Activated T-cell treated with anti-CD3 and anti-CD28 coated beads for 4 hours (primary cell): ENCODE results near the gene TAMALIN.

Experiments used
- DNase-seq: peaks from one replicate; pipeline ENCODE4 v3.0.0-alpha.2; 2020

The TAMALIN gene

DNA sequence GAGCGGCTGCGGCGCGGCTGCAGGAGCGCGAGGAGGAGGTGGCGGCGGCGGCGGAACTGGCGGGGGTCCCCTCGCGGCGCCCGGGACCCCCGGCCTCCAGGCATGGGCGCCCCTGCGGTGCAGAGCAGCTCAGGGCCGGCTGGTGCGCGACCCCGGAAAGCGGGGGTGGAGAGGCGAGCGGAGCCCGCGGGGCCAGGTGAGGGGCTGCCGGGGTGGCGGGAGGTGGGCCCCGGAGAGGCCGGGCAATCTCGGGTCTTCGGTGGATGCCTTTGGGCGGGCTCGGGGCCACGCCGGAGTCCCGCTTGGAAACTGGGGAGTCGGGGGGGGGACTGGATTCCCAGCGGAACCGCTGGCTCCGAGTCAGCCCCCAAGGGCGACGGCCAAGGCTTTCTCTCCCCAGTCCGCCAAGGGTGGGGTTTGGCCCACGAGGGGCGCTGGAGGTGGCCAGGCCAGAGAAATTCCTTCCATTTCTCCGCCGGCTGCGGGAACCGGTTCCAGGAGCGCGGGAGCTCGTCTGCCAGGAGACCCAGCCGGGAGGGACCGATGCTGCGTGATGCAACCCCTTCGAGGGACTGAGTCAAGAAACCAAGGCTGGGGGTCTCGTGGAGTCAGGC lies 30.6 kb downstream of the TAMALIN start:
- no peak for DNase-seq

DNA sequence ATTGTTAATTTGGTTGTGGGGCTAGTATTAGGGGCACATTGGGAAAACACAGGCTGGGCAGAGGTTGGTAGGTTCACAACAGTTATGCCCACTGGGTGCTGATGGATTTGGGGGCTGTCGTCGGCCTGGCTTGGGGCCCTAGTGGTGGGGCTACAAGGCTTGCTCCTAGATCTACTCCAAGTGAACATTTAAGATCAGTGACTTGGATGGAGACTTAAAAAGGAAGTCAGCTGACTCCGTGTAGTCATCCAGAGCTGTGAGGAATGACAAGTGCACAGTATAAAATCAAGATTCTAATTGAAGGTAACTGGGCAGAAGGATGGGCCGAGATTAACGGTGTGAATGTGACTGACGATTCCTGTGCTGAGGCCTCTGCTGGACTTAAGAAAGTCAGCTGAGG lies 31.7 kb downstream of the TAMALIN start:
- no peak for DNase-seq

DNA sequence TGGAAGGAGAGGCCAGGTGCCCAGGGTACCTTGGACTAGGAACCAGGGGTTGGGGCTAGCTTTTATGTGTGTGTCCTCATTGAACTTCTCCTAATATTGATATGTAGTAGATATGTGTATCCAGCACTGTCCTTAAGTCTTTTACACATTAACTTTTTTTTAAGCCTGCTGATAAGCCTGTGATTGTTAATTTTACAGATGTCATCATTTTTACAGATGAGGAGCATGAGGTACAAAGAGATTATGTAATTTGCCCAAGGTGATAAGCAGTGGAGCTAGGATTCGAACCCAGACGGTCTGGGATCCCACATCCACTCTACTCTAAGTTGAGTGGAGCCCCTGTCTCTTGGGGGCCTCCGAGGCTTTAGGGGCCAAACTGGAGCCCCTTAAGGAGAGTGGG lies 34.3 kb downstream of the TAMALIN start:
- DNase-seq = no peak

DNA sequence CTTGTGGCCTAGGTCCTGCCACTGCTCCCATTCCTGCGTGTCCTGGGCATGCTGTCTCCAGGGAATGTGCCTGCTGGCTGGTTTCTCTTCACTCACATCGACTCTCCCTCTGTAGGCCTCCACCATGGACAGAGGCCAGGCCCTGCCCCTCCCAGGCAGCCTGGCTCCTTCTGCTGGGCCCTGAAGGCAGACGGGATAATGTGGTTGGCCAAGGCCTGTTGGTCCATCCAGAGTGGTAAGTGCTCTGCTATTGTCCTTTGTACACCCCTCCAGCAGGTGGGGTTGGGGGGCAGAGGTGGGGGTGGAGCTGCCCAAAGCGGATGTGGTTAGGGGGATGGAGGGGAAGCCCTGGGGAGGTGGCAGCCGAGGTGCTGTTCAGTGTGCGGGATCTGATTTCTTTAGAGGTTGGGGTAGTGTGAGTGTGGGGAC lies 35.0 kb downstream of the TAMALIN start:
- DNase-seq = peak; percentile 40

DNA sequence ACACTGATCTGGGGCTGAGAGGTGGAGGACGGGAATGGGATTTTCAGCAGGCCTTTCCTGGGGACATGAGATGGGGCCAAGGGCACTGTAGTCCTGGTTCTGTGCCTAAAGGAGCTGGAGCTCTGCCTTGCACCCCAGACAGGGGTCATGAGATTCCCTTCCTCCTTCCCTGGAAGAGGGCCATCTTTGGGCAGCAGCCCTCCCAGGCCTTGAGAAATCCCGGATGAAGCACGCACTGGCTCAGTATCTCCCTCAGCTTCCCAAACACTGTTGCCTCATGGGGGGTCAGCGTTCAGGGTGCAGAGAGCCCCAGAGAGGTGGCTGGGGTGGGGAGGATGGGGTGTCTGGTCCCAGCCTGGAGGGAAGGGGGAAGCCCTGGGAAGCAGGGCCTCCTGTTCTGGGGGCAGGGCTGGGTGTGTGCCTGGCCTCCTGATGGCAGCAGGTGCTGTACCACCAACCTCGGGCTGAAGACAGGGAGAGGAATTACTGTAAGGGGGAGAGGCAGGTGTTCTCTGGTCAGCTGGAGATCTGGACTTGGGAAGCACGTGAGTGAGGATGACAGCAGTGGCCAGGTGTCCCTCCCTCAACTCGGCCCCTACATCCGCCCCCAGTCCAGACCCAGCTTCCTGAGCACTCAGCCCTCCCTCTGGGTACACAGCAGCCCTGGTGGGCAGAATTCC lies 36.1 kb downstream of the TAMALIN start:
- DNase-seq = no peak

DNA sequence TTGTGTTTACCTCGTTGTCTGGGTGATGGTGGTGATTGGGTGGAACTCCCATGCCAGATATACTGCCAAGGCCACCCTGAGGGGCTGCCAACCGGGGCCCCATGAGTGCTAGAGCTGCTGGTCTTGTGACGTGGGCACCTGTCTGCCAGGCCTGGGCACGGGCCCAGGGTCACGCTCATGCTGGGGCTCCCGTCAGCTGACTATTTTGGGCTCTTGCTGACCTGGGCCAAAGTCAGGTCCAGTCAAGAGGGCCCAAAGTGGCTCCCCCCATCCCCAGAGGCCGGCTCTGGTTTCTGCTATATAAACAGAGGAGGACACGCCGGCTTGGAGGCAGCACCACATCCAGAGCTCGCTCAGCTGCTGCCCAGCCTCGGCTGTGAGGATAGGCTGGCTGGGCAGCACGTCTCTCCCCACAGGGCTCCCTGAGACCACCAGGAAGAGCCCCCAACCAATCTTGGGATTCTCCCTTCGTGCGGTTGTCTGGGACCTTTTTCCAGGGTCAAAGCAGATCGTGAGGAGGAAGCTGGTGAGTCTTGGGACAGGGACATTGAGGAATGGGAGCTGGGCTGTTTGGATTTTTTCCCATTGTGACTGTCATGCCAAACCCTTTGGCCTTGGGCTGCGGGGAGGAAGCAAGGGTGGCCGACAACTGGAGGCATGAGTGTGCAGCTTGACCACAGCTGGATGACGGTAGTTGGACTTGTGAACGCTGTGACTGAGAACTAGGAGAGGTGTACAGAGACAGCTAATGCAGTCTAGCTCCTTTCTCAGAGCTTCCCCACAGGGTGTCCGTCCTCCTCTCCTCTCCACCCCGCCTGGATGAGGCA lies 36.9 kb downstream of the TAMALIN start:
- no peak for DNase-seq

DNA sequence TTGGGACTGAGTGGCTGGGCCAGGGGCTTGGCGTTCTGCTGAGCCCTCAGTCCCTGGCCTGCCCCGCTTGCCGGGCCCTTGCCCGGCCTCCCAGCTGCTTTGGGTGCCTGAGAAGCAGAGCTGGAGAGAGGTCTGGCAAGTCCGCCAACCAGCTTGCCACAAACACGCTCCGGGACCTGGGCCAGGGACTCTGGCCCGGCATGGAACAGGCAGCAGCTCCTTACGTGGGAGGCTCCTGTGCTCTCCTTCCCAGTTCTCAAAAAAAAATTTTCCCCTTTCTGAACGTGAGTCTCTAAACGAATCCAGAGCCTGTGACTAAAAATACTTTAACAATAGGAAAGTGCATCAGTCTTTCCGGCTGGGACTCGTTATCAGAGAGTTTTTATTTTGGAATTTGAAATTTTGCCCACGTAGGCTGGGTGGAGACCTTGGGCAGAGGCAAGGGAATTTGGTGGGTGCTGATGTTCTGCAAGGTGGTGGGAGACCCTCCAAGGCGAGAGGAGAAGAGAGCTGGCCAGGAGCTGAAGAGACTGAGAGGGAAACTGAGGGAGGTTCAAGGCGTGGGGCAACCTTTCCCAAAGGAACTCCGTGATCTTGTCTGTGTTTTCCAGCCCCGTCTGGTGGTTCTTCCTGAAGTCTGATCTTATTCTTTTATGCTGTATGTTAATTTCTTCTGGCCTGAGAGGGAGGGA lies 37.7 kb downstream of the TAMALIN start:
- no peak for DNase-seq

DNA sequence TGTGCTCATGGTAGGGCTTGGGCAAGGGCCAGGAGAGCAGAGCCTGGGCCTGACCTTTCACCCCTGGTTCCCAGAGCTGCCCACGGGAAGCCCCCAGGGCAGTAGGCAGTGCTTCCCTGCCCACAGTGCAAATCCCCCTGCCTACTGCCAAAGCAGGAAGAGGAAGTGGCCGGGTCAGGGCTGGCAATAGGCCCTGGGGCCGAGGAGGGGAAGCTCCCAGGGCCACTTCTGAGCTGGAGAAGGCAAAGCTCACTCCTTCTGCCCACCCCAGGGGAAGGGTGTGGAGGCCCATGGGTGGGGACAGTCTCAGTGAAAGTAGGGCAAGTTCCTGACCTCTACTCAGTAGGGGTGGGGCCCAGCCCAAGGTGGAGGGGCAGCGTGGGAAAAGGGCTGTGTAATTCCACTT lies 39.1 kb downstream of the TAMALIN start:
- no peak for DNase-seq

DNA sequence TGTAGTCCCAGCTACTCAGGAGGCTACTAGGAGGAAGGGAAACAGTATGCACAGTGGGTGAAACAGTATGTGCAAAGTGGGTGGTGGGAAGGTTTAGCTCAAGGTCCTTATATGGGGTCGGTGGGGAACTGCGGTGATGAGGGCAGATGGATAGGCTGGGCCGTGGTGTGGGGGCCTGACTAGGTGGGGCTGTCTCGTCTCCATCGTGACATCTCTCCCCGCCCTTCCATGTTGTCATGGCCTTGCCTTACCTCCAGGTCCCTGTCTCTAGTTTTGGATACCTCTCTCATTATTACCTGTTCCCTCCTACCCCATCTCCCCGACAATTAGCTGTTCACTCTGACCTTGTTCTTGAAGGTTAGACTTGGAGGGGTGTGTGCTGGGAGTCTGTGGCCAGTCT lies 40.1 kb downstream of the TAMALIN start:
- no peak for DNase-seq

DNA sequence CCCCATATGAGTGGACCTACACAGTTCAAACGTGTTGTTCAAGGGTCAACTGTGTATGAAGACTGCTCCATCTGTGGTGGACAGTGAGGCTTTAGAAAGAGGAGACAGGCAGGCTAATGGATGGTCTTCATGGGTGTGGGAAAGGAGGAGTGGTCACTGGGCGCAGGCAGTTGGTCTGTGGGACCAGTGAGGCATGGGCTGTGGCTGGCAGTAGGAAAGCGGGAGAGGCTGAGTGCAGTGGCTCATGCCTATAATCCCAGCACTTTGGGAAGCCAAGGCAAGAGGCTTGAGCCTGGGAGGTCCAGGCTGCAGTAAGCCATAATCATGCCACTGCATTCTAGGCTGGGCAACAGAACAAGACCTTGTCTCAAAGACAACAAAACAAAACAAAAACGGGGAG lies 42.5 kb downstream of the TAMALIN start:
- no peak for DNase-seq

DNA sequence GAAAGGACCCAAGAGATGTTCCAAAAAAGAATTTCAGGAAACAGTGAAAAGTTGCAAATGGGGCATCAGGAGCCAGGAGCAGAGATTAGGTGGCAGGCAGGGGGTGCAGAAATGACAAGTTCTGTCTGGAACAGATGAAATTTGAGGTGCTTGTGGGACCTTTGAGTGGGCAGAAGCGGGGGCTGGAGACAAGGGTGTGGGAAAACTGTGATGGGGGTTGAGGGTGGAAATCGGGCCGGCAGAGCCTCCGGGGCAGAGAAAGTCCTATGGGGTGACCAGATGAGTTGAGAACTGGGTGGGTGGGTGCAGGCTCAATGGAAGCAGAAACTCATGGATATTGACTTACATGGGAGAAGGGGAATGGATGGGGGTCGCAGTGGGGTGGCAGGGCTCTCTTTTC lies 42.9 kb downstream of the TAMALIN start:
- DNase-seq = no peak

DNA sequence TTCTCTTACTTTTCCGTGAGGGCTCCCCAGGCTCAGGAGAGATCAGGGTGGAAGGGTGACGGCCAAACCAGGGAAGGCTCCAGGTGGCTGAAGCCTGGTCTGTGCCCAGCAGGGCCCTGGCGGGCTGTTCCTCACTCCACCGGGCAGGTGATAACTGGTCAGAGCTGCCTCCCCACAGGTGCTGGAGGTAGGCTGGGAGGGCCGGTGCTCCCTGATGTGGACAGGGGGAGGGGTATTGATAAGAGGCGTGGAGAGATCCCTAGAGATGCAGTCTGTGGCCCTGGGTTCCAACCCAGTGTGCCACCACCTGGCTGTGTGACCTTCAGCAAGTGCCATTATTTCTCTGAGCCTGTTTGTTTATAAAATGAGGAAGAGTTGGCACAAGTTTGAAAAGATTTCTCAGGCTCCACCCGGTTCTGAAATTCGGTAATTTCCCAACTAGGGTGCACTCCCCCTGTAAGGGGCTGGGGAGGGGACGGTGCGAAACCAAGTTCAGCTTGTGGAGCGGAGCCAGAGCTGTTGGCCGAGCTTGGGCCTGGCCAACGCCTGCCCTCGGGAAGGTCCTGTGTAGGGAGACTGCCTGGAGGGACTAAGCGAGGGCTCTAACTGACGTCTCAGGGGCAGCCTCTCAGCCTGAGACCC lies 43.5 kb downstream of the TAMALIN start:
- DNase-seq = no peak

DNA sequence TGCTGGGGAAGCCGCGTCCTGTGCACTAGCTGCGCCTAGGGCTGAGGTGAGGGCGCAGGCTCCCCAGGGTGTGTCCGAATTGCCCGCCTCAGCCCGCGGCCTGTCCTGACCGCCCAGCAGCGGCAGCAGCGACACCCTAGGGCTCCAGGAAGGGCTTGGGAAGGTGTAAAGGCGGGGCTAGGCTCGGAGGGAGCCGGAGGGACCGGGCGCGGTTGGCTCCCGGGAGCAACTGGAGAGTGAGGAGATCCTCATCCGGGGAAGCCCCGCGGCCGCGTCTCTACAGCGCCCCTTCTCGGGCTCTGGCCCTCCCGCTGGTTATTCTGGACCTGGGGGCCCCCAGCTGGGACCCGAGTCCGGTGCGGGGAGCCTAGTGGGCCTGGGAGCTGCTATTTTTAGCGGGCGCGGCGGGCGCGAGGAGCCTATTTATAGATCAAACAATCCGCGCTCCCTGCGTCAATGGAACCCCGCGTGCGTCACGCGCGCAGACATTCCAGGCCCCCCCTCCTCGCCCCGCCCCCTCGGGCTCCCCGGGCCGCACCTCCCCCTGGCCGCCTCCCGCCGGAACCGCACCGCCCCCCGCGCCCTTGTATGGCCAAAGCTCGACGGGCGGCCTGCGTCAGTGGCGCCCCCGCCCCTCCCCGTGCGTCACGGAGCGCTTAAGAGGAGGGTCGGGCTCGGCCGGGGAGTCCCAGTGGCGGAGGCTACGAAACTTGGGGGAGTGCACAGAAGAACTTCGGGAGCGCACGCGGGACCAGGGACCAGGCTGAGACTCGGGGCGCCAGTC lies 44.2 kb downstream of the TAMALIN start, which contains the start of gene NR4A1:
TSS of gene NR4A1 (plus strand) at position 685 of the 784 bp plus-strand sequence. CDS start 2,887 bp downstream, outside the sequence.
- DNase-seq = peak; percentile 100

DNA sequence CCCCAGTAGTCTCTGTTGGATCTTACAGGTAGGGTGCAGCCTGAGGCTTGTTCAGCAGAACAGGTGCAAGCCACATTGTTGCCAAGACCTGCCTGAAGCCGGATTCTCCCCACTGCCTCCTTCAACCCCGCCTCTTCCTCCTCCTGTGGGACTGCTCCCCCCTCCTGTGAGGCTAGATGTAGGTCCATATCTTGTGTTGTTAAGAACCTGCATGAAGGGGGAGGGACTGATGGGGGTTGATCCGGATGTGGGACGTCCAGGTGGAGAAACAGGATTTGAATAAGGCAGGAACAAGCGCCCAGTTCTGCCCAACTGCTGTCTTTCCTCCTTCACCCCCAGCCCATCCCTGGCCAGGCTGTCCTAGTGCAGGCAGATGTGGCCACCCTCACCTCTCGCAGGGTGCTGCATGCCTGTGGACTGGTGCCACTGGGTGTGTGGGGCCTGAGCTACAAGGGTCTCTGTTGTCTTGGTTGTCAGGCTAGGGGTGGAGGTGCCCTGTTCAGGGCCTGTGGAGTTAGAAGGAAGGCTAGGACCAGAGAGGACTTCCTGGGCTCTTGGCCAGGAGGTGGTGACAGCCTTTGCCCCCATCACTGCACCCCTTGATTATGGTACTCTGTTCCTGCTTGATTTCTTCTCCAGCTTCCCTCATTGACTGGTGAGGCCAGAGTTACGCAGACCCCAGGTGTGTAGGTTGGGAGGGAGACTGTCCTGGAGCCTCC lies 45.9 kb downstream of the TAMALIN start:
- no peak for DNase-seq

DNA sequence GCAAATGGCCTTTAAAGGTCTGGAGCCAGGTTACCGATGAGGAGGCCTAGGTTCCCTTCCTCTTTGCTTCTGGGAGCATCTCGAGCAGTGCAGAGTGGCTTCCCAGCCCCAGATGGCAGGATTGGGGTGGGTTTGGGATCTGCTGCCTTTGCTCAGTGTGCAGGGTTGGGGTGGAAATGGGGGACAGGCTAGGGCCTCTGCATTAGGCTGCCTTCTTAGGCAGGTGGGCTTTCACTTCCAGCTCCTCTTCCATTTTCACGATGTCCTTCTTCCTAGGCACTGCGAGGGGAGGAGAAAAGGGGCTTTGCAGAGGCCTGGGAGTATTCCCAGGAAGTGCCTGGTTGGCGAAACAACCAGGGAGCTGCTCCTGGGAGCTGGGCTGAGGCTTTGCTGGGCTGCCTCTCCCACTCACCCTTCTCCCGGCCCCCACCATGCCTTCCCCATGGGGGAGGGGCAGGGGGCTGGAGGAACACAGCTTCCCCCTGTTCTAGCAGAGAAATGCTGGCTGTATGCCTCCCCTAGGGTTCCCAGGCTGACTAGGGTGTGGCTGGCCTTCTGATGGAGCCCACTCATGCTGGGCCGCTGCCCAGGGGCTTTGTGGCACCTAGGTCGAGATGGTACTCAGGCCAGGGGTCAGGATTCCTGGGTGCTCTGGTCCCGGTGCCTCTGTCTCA lies 46.9 kb downstream of the TAMALIN start:
- no peak for DNase-seq

DNA sequence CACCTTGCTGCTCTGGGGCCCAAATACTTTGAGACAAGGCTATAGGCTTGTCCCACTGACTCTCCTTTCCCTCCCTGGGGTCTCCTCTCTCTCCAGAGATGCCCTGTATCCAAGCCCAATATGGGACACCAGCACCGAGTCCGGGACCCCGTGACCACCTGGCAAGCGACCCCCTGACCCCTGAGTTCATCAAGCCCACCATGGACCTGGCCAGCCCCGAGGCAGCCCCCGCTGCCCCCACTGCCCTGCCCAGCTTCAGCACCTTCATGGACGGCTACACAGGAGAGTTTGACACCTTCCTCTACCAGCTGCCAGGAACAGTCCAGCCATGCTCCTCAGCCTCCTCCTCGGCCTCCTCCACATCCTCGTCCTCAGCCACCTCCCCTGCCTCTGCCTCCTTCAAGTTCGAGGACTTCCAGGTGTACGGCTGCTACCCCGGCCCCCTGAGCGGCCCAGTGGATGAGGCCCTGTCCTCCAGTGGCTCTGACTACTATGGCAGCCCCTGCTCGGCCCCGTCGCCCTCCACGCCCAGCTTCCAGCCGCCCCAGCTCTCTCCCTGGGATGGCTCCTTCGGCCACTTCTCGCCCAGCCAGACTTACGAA lies 47.6 kb downstream of the TAMALIN start:
- no peak for DNase-seq

DNA sequence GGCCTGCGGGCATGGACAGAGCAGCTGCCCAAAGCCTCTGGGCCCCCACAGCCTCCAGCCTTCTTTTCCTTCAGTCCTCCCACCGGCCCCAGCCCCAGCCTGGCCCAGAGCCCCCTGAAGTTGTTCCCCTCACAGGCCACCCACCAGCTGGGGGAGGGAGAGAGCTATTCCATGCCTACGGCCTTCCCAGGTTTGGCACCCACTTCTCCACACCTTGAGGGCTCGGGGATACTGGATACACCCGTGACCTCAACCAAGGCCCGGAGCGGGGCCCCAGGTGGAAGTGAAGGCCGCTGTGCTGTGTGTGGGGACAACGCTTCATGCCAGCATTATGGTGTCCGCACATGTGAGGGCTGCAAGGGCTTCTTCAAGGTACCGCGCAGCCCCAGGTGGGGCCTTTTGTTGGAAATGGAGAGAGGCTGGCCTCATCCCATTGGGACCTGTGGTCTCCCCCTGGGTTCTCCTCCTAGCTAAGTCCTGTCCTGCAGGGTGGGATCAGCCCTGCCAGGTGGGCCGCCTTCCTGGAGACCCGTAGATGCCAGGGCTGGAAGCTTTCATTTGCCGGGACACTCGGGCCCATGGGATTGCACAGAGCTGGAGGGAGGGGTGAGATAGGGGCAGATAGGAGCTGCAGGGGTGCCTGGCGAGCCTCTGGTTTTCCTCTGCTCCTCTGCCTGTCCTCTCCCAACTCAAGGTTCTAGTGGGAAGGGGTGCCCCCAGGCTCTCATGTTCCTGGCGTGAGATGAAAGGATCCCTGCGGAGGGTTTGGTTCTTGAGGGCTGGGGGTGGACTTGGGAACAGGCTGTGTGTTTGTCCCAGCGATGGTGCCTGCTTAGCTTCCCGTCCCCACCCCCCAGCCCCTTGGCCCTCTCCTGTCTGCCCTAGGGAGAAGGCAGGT lies 48.3 kb downstream of the TAMALIN start:
- DNase-seq = no peak

DNA sequence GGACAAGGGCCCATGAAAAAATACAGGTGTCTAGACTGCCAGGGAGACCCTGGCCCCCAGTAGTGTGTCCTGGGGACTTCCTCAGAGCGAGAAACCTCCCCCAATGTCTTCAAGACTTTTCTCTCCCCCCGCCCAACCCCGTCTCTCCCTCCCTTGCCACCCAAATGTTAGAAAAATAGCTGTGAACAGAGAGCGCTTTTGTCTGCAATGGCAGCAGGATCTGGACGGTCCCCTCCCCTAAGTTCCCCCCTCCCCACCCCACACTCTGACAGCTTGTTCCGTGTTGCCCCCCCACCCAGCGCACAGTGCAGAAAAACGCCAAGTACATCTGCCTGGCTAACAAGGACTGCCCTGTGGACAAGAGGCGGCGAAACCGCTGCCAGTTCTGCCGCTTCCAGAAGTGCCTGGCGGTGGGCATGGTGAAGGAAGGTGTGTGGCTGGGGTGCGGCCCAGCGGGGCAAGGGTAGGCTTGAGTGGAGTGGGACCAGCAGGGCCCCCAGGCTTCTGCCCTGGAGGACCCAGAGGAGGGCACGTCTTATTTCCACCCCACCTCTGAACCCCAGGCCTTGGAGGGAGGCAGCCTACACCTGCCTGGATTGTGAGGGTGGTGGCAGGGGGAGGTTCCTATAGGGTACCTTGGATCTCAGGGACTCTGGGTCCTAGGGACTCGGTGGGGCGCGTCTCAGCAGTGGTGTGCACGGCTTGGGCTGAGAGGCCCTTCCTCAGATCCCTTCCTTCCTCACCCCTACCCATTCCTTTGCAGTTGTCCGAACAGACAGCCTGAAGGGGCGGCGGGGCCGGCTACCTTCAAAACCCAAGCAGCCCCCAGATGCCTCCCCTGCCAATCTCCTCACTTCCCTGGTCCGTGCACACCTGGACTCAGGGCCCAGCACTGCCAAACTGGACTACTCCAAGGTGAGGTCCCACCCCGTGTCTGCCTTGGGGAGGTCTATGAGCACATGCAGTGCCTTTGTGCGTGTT lies 49.3 kb downstream of the TAMALIN start:
- no peak for DNase-seq
